ENCODE data around the gene ADCY9. TPM values are rescaled to one million over a fixed set of nuclear protein-coding genes. Genes with fewer than 3 reads are reported as not detected.

Gene ADCY9
- total RNA-seq, 1 donor from 2014 or later: 9.6 TPM

DNA sequence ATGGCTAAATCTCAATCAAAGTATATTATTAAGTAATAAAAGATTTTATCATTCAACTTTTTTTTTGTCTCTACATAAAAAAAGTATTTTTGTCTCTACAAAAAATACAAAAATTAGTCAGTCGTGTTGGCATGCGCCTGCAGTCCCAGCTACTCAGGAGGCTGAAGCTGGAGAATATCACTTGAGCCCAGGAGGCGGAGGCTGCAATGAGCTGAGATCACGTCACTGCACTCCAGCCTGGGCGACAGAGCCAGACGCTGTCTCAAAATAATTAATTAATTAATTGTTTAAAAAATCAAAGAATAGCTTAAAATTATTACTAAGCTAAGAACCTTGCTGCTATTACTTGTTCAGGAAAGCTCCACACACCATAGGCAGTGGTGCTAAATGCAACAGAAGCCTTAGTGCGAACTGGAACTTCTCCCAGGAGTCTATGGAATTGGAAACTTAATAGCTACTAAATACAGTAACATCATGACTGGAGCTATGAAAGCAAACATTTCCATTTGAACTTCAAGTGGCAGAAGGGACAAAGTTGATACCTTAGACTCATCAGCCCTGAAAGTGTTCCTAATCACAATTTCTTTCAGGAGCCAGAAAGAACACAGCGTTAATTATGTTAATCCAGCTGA, 22.6 kb downstream of the ADCY9 start:
- Mint-ChIP-seq H3K4me1 (peaks cover 7% of the 10 kb centered on the region), H3K27me3 (no peaks in the 10 kb centered on the region), H3K27ac (no peak overlapping the region), H3K4me3 (no peak overlapping the region), H3K9me3 (no peaks in the 10 kb centered on the region), H3K36me3 (ENCODE audit: low read depth) (no peaks in the 10 kb centered on the region)
- intact Hi-C loops (cut with micrococcal nuclease): no loop called here
- DNase-seq: no peak

DNA sequence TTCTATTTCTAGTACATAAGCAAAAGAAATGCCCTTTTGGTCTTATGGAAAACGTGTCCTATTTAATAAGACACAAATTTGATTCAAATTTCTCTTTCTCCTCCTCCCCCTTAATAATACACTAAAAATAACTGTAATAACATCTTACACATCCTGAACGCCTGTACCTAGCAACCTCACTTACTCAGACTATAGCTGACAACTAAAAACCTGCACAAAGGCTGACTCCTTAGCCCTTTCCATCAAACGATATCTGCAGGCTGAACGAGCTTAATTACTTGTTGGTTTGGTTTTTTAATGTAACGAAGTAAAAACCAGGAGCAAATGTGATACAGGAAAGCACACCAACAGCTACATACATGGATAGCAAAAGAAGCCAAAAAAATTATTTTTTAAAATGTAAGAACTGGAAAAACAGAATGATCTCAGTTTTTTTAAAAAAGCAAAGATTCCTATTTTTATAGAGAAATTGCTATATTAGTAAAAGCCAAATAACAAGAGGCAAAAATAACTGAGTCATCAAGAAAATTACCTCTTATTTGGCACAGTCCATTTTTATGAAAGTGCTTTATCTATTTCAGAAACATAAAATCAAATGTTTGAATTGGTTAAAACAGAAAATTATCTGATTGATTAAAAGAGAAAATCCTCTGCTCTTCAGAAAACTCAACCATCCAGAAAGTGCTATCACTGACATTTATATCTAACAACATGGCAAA, 23.5 kb downstream of the ADCY9 start:
- no peak overlapping the region for H3K27ac Mint-ChIP-seq

DNA sequence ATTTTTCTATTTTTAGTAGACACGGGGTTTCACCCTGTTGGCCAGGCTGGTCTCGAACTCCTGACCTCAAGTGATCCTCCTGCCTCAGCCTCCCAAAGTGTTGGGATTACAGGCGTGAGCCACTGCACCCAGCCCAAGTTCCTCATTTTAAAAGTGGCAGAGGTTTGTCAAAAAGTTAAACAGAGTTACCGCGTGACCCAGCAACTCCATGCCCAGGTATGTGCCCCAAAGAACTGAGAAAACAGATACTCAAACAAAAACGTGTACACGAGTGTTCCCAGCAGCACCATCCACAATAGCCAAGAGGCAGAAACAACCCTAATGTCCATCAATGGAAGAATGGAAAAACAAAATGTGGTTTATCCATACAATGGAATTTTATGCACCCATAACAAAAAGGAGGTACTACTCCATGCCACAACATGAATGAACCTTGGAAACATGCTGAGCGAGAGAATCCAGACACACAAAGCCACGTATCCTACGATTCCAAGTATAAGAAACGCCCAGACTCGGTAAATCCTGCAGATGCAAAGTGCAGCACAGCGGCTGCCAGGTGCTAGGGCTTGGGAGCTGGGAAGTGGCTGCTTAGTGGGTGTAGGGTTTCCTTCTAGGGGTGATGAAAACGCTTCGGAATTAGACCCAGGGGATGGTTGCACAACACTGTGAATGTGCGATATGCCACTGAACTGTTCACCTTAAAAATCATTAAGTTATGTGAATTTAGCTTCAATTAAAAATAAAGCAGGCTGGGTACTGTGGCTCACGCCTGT, 24.8 kb downstream of the ADCY9 start:
- Mint-ChIP-seq H3K27ac (no peak overlapping the region), H3K4me3 (no peak overlapping the region), H3K27me3 (no peaks in the 10 kb centered on the region), H3K36me3 (ENCODE audit: low read depth) (no peaks in the 10 kb centered on the region), H3K9me3 (no peaks in the 10 kb centered on the region), H3K4me1 (peaks cover 5% of the 10 kb centered on the region)
- intact Hi-C loops (cut with micrococcal nuclease): no loop called here
- no peak for DNase-seq

More for the DNA sequence above, 23.5 kb downstream of the ADCY9 start:
- intact Hi-C loops (cut with micrococcal nuclease): no loop called here
- no peak overlapping the region for H3K4me3 Mint-ChIP-seq
- no peaks in the 10 kb centered on the region for H3K27me3 Mint-ChIP-seq
- H3K4me1 Mint-ChIP-seq: peaks cover 7% of the 10 kb centered on the region
- no peak for DNase-seq
- no peaks in the 10 kb centered on the region for H3K36me3 Mint-ChIP-seq (ENCODE audit: low read depth)
- no peaks in the 10 kb centered on the region for H3K9me3 Mint-ChIP-seq

DNA sequence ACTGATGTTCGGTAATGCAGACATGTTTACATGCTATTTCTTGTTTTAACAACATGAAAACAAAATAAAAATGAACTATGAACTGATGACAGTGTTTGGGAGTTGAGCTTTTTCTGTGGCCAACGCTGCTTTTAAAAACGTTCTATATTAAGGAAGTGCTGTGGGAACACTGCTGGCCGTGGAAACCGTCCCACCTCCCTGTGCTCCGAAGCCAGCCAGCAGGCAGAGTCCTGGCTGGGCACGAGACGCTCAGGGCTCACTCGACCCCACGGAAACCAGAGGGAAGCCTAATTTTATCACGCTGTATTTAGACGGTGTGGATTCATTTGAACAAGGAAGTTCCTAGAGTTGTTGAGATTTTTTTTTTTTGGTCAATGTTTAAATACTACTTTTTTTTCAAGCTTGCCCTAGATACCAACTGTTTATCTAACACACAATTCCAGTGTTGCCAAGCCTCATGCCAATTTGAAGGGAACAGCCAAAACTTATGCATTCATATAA, 25.8 kb downstream of the ADCY9 start:
- H3K27ac Mint-ChIP-seq: no peak overlapping the region
- H3K9me3 Mint-ChIP-seq: no peaks in the 10 kb centered on the region
- DNase-seq: no peak
- H3K36me3 Mint-ChIP-seq (ENCODE audit: low read depth): no peaks in the 10 kb centered on the region
- intact Hi-C loops (cut with micrococcal nuclease): no loop called here
- H3K27me3 Mint-ChIP-seq: no peaks in the 10 kb centered on the region
- no peak overlapping the region for H3K4me3 Mint-ChIP-seq
- peaks cover 3% of the 10 kb centered on the region for H3K4me1 Mint-ChIP-seq

DNA sequence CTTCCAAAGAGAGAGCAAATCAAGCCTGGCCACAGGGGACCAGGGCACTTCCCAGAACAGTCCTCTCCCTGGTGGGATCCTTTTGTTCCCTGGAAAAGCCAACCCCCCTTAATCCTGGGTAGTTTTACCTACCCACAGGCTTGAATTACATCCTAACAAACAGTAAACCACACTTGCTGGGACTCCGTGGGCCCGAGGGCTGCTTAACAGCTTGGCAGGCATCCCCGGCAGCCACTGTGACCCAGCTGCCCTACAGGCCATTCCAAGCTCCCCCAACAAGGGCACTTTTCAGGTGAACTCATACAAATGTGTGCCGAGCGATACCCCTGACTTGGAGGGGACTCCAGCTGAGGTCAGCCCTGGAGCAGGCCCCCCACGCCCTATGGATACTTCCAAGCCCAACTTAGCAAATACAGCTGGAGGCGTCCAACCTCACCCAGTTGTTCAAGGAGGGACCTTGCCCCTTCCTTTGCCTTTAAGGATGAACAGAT, 26.4 kb downstream of the ADCY9 start:
- DNase-seq: no peak
- H3K4me1 Mint-ChIP-seq: peaks cover 4% of the 10 kb centered on the region
- no peak overlapping the region for H3K27ac Mint-ChIP-seq
- no peak overlapping the region for H3K4me3 Mint-ChIP-seq
- no peaks in the 10 kb centered on the region for H3K27me3 Mint-ChIP-seq
- intact Hi-C loops (cut with micrococcal nuclease): no loop called here
- H3K9me3 Mint-ChIP-seq: no peaks in the 10 kb centered on the region
- no peaks in the 10 kb centered on the region for H3K36me3 Mint-ChIP-seq (ENCODE audit: low read depth)

DNA sequence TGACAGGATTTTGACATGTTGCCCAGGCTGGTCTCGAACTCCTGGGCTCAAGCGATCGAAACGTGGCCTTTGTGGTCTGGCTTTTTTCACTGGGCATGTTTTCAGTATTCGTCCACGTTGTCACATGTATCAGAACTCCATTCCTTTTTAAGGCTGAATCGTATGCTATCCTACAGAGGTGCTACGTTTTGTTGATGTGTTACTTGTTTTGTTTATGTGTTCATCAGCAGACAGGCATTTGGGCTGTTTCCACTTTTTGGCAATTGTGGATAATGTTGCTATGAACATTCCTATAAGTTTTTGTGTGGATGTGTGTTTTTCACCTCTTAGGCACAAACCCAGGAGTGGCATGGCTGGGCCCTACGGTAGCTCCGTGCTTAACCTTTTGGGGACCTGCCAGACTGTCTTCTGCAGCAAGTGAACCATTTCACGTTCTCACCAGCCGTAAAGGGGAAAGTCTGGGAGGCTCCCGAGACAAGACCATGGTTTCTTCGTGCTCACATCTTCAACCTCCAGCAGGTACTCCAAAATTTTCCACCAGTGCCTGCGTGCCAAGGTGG, 26.9 kb downstream of the ADCY9 start:
- Mint-ChIP-seq H3K36me3 (ENCODE audit: low read depth) (no peaks in the 10 kb centered on the region), H3K4me3 (no peak overlapping the region), H3K9me3 (no peaks in the 10 kb centered on the region), H3K27ac (no peak overlapping the region), H3K27me3 (no peaks in the 10 kb centered on the region), H3K4me1 (peaks cover 8% of the 10 kb centered on the region)
- DNase-seq: no peak
- intact Hi-C loops (cut with micrococcal nuclease): no loop called here

DNA sequence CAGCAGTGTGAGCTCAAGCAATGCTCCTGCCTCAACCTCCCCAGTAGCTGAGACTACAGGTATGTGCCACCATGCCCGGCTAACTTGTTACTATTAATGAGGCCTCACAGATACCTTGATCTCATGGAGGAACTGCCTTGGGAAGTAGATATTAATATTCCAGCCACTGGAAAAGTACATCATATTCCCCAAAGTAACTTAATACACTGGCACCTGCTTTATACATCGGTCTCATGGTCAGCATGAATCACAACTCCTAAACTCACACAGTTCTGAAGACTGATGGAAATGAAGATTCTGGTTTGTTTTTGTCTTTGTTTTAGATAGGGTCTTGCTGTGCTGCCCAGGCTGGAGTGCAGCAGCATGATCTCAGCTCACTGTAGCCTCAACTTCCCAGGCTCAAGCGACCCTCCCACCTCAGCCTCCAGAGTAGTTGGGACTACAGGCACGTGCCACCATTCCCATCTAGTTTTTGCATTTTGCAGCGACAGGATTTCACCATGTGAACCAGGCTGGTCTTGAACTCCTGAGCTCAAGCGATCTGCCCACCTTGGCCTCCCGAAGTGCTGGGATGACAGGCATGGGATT, 28.2 kb downstream of the ADCY9 start:
- H3K4me1 Mint-ChIP-seq: peaks cover 13% of the 10 kb centered on the region
- H3K27me3 Mint-ChIP-seq: no peaks in the 10 kb centered on the region
- intact Hi-C loops (cut with micrococcal nuclease): no loop called here
- no peak for DNase-seq
- H3K4me3 Mint-ChIP-seq: no peak overlapping the region
- H3K36me3 Mint-ChIP-seq (ENCODE audit: low read depth): peaks cover 3% of the 10 kb centered on the region
- H3K27ac Mint-ChIP-seq: no peak overlapping the region
- H3K9me3 Mint-ChIP-seq: peaks cover 3% of the 10 kb centered on the region

DNA sequence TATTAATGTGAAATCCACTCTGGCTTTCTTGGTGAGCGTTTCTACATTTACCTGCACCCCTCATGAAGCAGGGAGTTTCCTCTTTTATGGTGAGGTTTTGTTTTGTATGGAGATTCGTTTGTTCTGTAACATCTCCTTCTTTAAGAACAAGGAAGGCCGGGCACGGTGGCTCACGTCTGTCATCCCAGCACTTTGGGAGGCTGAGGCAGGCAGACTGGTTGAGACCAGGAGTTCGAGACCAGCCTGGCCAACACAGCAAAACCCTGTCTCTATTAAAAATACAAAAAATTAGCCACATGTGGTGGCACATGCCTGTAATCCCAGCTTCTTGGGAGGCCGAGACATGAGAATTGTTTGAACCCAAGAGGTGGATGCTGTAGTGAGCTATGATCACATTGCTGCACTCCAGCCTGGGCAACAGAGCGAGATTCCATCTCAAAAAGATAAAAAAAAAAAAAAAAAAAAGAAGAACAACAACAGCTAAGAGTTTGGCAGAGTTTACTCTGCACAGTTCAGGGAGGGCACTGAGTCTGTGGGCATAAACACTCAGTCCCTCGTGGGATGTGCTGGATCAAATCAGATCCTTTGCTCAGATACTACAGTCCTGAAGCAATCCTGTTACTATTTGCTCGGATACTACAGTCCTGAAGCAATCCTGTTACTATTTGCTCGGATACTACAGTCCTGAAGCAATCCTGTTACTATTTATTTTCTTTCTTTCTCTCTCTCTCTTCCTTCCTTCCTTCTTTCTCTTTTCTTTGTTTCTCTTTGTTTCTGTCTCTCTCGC, 28.9 kb downstream of the ADCY9 start:
- DNase-seq: no peak
- H3K27ac Mint-ChIP-seq: no peak overlapping the region
- H3K36me3 Mint-ChIP-seq (ENCODE audit: low read depth): peaks cover 5% of the 10 kb centered on the region
- intact Hi-C loops (cut with micrococcal nuclease): no loop called here
- no peaks in the 10 kb centered on the region for H3K27me3 Mint-ChIP-seq
- H3K4me3 Mint-ChIP-seq: no peak overlapping the region
- H3K9me3 Mint-ChIP-seq: peaks cover 3% of the 10 kb centered on the region
- peaks cover 20% of the 10 kb centered on the region for H3K4me1 Mint-ChIP-seq

DNA sequence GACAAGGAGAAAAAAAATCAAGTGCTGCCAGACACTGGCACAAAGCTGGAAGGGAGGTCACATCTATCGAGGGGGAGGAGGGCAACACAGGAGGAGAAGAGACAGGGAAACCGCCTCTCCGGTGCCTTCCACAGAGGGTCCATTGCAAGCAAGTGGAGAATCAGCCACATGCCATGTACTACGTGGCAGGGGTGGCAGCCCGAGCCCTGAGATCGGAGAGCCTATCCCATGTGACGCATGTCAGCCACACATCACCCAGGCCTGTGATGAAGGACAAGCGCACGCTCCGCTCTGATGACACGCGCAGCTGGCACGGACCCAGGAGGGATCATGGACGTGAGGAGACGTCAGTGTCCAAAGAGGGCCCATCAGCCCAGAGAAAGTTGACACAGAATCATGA, 30.1 kb downstream of the ADCY9 start:
- Mint-ChIP-seq H3K27ac (no peak overlapping the region), H3K4me1 (peaks cover 31% of the 10 kb centered on the region), H3K4me3 (no peak overlapping the region), H3K9me3 (peaks cover 3% of the 10 kb centered on the region), H3K27me3 (no peaks in the 10 kb centered on the region), H3K36me3 (ENCODE audit: low read depth) (peaks cover 5% of the 10 kb centered on the region)
- DNase-seq: no peak
- intact Hi-C loops (cut with micrococcal nuclease): no loop called here

DNA sequence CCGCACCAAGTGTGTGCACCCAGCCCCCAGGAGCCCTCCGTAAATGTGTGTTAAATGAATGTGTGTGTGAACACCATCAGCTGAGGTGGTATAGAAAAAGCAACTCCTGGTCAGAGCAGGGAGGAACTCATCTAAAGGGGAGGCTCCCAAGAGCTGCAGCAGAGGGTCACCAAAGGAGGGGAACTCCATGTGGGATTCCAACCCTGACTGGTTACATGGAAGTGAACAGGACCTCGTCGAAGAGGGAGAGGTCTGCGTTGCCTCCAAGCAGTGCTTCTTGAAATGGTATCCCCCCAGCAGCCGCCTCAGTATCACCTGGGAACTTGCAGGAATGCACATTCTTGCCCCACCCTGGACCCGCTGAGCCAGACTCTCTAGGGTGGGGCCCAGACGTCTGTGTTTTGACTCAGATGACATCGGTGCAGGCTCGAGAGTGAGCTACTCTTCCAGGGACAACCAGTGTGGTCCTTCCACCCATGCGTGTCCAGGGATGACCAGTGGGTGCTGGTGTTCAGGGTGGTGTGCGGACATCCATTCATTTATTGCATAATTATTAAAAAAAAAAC, 30.8 kb downstream of the ADCY9 start:
- no peak overlapping the region for H3K27ac Mint-ChIP-seq
- intact Hi-C loops (cut with micrococcal nuclease): no loop called here
- peaks cover 35% of the 10 kb centered on the region for H3K4me1 Mint-ChIP-seq
- no peak overlapping the region for H3K4me3 Mint-ChIP-seq
- H3K27me3 Mint-ChIP-seq: no peaks in the 10 kb centered on the region
- peaks cover 3% of the 10 kb centered on the region for H3K9me3 Mint-ChIP-seq
- DNase-seq: no peak
- peaks cover 5% of the 10 kb centered on the region for H3K36me3 Mint-ChIP-seq (ENCODE audit: low read depth)

DNA sequence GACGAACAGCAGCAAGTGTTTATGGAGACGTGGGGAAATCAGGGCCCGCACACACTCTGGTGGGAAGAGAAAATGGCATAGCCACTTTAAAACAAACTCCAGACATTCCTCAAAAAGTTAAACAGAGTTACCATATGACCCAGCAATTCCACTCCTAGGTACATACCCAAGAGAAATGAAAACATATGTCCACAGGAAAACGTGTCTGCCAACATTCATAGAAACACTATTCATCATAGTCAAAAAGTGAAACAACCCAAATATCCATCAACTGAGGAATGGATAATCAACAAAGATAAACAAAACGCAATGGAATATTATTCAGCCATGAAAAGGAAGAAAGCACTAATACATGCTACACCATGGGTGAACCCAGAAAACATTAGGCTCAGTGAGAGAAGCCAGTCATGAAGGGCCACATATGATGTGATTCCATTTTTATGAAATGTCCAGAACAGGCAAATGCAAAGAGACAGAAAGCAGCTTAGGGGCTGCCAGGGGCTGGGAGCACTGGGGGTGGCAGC, 32.8 kb downstream of the ADCY9 start:
- no peak for DNase-seq
- Mint-ChIP-seq H3K4me1 (peaks cover 38% of the 10 kb centered on the region), H3K4me3 (no peak overlapping the region), H3K9me3 (peaks cover 3% of the 10 kb centered on the region), H3K27ac (no peak overlapping the region), H3K27me3 (no peaks in the 10 kb centered on the region), H3K36me3 (ENCODE audit: low read depth) (peaks cover 5% of the 10 kb centered on the region)
- intact Hi-C loops (cut with micrococcal nuclease): no loop called here

DNA sequence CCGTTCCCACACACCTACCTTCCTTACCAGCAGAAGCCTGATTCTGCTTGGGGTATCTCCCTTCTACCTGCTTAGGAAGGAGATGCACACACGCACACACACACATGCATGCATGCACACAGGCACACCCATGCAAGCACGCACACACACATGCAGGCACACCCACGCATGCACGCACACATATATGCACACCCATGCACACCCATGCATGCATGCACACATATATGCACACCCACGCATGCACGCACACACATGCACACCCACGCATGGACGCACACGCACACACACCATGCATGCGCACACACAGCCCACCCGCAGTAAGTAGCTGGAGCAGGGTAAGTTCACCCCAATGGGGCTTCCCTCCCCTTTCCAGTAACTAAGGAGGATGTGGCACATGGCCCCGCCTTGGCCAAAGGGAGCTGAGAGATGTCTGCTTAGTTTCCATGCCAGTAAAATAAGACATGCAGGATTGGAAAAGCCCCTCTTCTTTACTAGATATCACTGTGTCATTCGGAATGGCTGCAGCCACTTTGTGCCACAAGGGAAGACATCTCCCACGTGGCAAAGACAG, 33.7 kb downstream of the ADCY9 start:
- no peak overlapping the region for H3K27ac Mint-ChIP-seq
- peak; percentile 75 for DNase-seq
- H3K36me3 Mint-ChIP-seq (ENCODE audit: low read depth): peaks cover 7% of the 10 kb centered on the region
- H3K4me3 Mint-ChIP-seq: peak overlapping the region; percentile 50
- H3K9me3 Mint-ChIP-seq: peaks cover 3% of the 10 kb centered on the region
- peaks cover 43% of the 10 kb centered on the region for H3K4me1 Mint-ChIP-seq
- no peaks in the 10 kb centered on the region for H3K27me3 Mint-ChIP-seq
- intact Hi-C loops (cut with micrococcal nuclease): no loop called here

All from activated CD4-positive, alpha-beta T cell treated with anti-CD3 and anti-CD28 coated beads, Interleukin-2, amount 10 ng/mL, durations not matched to agents 24 days and 14 days (primary cell).